ENCODE results near the gene PRMT1.

Gene PRMT1

DNA sequence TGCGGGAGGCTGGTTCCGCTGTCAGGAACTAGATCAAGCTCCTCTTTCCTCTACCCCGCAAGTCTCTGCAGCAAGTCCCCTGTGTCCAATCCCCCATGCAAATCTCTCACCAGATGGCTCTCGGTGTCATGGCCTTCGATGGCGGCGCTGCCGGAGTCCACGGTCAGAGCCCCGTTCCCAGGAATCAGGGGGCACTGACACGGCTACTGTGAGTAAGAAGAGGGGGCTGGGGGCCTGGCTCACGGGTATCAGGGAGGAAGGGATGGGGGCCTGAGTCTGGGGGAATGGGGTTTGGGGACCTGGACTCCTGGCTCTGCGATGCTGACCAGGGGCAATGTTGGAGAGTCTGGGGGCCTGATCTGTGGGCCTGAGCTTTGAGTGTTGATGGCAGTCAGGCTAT lies 31.1 kb upstream of the PRMT1 start:
- no peak overlapping the region for H3K27ac ChIP-seq
- H3K9me3 ChIP-seq (replicated peaks in 1 of 11): no peaks in the 10 kb centered on the region
- H3K36me3 ChIP-seq: peaks cover 58 to 69% (median 66%) of the 10 kb centered on the region in 11 experiments
- peaks cover 22 to 73% (median 64%) of the 10 kb centered on the region in 11 experiments; a peak in 20 of 22 replicates for H4K20me1 ChIP-seq
- H3K27me3 ChIP-seq: no peaks in the 10 kb centered on the region
- no peak overlapping the region for H3K4me3 ChIP-seq
- no peak overlapping the region for H3K4me2 ChIP-seq
- H3K9ac ChIP-seq: peak overlapping the region in 9 of 11 experiments; percentile 19 to 100 (median 29); a peak in 8 of 22 replicates
- H3K4me1 ChIP-seq: peaks cover 25 to 34% (median 32%) of the 10 kb centered on the region in 10 experiments
- no peak for TF ChIP-seq Cebpa-rat (IDR thresholded peaks at IDR 0.05)

- no peak overlapping the region for H3K4me2 ChIP-seq
- no peaks in the 10 kb centered on the region for H3K9me3 ChIP-seq (replicated peaks in 1 of 11)
- H3K27me3 ChIP-seq: no peaks in the 10 kb centered on the region
- peaks cover 22 to 78% (median 65%) of the 10 kb centered on the region in 11 experiments; a peak in 20 of 22 replicates for H4K20me1 ChIP-seq
- TF ChIP-seq Cebpa-rat (IDR thresholded peaks at IDR 0.05): no peak
- no peak overlapping the region for H3K4me3 ChIP-seq
- H3K9ac ChIP-seq: peak overlapping the region in 6 of 11 experiments; percentile 19 to 100 (median 25); a peak in 4 of 22 replicates
- peaks cover 25 to 28% (median 26%) of the 10 kb centered on the region in 10 experiments for H3K4me1 ChIP-seq
- H3K27ac ChIP-seq: no peak overlapping the region
- peaks cover 64 to 74% (median 72%) of the 10 kb centered on the region in 11 experiments for H3K36me3 ChIP-seq
Measured at GRCh38 chr19:49646586-49646985, 30.5 kb upstream of the PRMT1 start.

- Histone ChIP-seq H3K9me3 (replicated peaks in 1 of 11) (no peaks in the 10 kb centered on the region), H4K20me1 (peaks cover 26 to 96% (median 77%) of the 10 kb centered on the region in 11 experiments; a peak in 20 of 22 replicates)
Measured at GRCh38 chr19:49651029-49651819, 25.8 kb upstream of the PRMT1 start.

DNA sequence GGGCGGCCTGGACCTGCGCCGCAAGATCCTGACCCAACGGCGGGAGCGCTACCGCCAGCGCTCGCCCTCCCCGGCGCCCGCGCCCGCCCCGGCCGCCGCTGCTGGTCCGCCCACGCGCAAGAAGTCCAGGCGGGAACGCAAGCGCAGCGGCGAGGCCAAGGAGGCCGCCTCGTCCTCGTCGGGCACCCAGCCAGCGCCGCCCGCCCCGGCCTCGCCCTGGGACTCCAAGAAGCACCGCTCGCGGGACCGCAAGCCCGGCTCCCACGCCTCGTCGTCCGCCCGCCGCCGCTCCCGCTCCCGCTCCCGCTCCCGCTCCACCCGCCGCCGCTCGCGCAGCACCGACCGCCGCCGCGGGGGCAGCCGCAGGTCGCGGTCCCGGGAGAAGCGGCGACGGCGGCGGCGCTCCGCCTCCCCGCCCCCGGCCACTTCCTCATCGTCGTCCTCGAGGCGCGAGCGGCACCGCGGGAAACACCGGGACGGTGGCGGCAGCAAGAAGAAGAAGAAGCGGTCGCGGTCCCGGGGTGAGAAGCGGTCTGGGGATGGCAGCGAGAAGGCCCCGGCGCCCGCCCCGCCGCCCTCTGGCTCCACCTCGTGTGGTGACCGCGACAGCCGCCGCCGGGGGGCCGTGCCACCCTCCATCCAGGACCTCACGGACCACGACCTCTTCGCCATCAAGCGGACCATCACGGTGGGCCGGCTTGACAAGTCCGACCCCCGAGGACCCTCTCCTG lies 25.1 kb upstream of the PRMT1 start:
- peaks cover 90 to 98% (median 96%) of the 10 kb centered on the region in 11 experiments for H3K36me3 ChIP-seq
- TF ChIP-seq Cebpa-rat (IDR thresholded peaks at IDR 0.05): no peak
- peaks cover 26 to 96% (median 76%) of the 10 kb centered on the region in 11 experiments; a peak in 20 of 22 replicates for H4K20me1 ChIP-seq

More at GRCh38 chr19:49651029-49651819, 25.8 kb upstream of the PRMT1 start:
- H3K27ac ChIP-seq: no peak overlapping the region
- no peak overlapping the region for H3K4me3 ChIP-seq
- H3K9ac ChIP-seq: no peak overlapping the region
- no peak overlapping the region for H3K4me2 ChIP-seq
- H3K36me3 ChIP-seq: peaks cover 90 to 98% (median 96%) of the 10 kb centered on the region in 11 experiments
- no peaks in the 10 kb centered on the region for H3K27me3 ChIP-seq
- no peak for TF ChIP-seq Cebpa-rat (IDR thresholded peaks at IDR 0.05)
- peaks cover 0 to 3% (median 0%) of the 10 kb centered on the region in 10 experiments; a peak in 2 of 20 replicates for H3K4me1 ChIP-seq

GRCh38 chr19:49652551-49653465 lies 24.3 kb upstream of the PRMT1 start:
- Histone ChIP-seq H3K4me3 (no peak overlapping the region), H3K36me3 (peaks cover 89 to 97% (median 95%) of the 10 kb centered on the region in 11 experiments), H4K20me1 (peaks cover 26 to 94% (median 75%) of the 10 kb centered on the region in 11 experiments; a peak in 20 of 22 replicates), H3K9me3 (replicated peaks in 1 of 11) (no peaks in the 10 kb centered on the region), H3K4me2 (no peak overlapping the region), H3K9ac (no peak overlapping the region; a peak in 1 of 22 replicates), H3K27me3 (no peaks in the 10 kb centered on the region), H3K27ac (no peak overlapping the region), H3K4me1 (peaks cover 0 to 5% (median 0%) of the 10 kb centered on the region in 10 experiments; a peak in 2 of 20 replicates)
- TF ChIP-seq Cebpa-rat (IDR thresholded peaks at IDR 0.05): no peak

More for the DNA sequence above, 25.1 kb upstream of the PRMT1 start:
- no peak overlapping the region for H3K27ac ChIP-seq
- no peak overlapping the region for H3K9ac ChIP-seq
- no peaks in the 10 kb centered on the region for H3K27me3 ChIP-seq
- H3K4me2 ChIP-seq: no peak overlapping the region
- no peaks in the 10 kb centered on the region for H3K9me3 ChIP-seq (replicated peaks in 1 of 11)
- no peak overlapping the region for H3K4me3 ChIP-seq
- H3K4me1 ChIP-seq: peaks cover 0 to 5% (median 0%) of the 10 kb centered on the region in 10 experiments; a peak in 2 of 20 replicates

DNA sequence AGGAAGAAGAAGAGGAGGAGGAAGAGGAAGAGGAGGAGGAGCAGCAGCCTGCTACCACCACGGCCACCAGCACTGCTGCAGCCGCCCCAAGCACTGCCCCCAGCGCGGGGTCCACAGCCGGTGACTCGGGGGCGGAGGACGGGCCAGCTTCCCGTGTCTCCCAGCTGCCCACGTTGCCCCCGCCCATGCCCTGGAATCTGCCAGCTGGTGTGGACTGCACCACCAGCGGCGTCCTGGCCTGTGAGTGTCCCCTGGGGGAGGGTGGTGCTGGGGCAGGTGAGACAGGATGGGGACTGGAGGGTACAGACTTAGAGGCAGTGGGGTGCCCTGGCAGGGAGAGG lies 23.6 kb upstream of the PRMT1 start:
- no peak overlapping the region for H3K4me2 ChIP-seq
- no peaks in the 10 kb centered on the region for H3K27me3 ChIP-seq
- H3K4me1 ChIP-seq: peaks cover 0 to 5% (median 0%) of the 10 kb centered on the region in 10 experiments; a peak in 2 of 20 replicates
- H3K9me3 ChIP-seq (replicated peaks in 1 of 11): no peaks in the 10 kb centered on the region
- H3K9ac ChIP-seq: no peak overlapping the region
- H3K36me3 ChIP-seq: peaks cover 90 to 97% (median 95%) of the 10 kb centered on the region in 11 experiments
- no peak overlapping the region for H3K4me3 ChIP-seq
- TF ChIP-seq Cebpa-rat (IDR thresholded peaks at IDR 0.05): no peak
- no peak overlapping the region for H3K27ac ChIP-seq
- H4K20me1 ChIP-seq: peaks cover 26 to 94% (median 76%) of the 10 kb centered on the region in 11 experiments; a peak in 20 of 22 replicates

- TF ChIP-seq Cebpa-rat (IDR thresholded peaks at IDR 0.05): no peak
- no peaks in the 10 kb centered on the region for H3K9me3 ChIP-seq (replicated peaks in 1 of 11)
- H3K4me1 ChIP-seq: peaks cover 0 to 5% (median 0%) of the 10 kb centered on the region in 10 experiments; a peak in 2 of 20 replicates
- H3K4me2 ChIP-seq: no peak overlapping the region
- H3K9ac ChIP-seq: 0 out of 22 replicates have a peak overlapping the region, but pooled peaks of 1 of the 11 experiments have one; percentile 17
- peaks cover 19 to 96% (median 78%) of the 10 kb centered on the region in 11 experiments; a peak in 20 of 22 replicates for H4K20me1 ChIP-seq
- H3K36me3 ChIP-seq: peaks cover 90 to 97% (median 95%) of the 10 kb centered on the region in 11 experiments
- no peak overlapping the region for H3K27ac ChIP-seq
- no peak overlapping the region for H3K4me3 ChIP-seq
- no peaks in the 10 kb centered on the region for H3K27me3 ChIP-seq
Measured at GRCh38 chr19:49654581-49654980, 22.5 kb upstream of the PRMT1 start.
